Measurements from ENCODE around the gene ZNF235.

DNA sequence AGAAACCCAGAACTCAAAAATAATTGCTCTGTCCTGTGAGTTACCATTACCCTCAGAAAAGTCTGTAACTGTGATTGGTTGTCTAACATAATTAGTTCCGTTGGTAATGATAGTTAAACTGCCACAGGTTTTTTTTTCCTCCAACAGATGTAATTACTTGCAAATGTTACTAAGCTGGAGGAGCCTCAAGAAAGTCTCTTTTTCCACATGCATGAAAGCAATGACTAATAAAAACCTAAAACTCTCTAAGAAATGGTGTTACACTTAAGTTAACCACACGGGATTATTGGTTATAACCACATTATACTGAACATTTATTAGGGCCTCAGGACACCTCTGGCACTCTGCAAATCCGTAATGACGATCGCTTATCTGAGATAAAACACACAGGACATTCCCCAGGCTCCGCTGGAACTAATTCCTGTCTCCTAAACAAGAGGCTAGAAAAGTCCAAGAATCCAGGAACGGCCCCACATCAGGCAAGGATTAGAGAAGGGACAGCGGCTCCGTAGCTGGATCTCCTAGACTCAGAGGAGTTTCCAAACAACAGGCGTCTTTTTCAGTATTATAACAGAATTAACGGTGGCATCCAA is 753 bp downstream of the ZNF235 start:
- TF ChIP-seq, protein P1, sequence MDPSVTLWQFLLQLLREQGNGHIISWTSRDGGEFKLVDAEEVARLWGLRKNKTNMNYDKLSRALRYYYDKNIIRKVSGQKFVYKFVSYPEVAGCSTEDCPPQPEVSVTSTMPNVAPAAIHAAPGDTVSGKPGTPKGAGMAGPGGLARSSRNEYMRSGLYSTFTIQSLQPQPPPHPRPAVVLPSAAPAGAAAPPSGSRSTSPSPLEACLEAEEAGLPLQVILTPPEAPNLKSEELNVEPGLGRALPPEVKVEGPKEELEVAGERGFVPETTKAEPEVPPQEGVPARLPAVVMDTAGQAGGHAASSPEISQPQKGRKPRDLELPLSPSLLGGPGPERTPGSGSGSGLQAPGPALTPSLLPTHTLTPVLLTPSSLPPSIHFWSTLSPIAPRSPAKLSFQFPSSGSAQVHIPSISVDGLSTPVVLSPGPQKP (IDR thresholded peaks at IDR 0.05; ENCODE audit: low read depth, low read length), result no peak
- TF ChIP-seq CEBPB (IDR thresholded peaks at IDR 0.05) (no peak), POLR2A (IDR thresholded peaks at IDR 0.05; ENCODE audit: low read length) (no peak), PHF8 (IDR thresholded peaks at IDR 0.05; ENCODE audit: borderline replicate concordance, low read depth) (no peak), ZFP36 (IDR thresholded peaks at IDR 0.05; ENCODE audit: borderline replicate concordance, partially characterized antibody) (no peak), MAX (IDR thresholded peaks at IDR 0.05) (no peak), HOXA7 (CRISPR knock-in tag; IDR thresholded peaks at IDR 0.05) (no peak), ZC3H11A (IDR thresholded peaks at IDR 0.05) (no peak)
- TF ChIP-seq, protein P2, sequence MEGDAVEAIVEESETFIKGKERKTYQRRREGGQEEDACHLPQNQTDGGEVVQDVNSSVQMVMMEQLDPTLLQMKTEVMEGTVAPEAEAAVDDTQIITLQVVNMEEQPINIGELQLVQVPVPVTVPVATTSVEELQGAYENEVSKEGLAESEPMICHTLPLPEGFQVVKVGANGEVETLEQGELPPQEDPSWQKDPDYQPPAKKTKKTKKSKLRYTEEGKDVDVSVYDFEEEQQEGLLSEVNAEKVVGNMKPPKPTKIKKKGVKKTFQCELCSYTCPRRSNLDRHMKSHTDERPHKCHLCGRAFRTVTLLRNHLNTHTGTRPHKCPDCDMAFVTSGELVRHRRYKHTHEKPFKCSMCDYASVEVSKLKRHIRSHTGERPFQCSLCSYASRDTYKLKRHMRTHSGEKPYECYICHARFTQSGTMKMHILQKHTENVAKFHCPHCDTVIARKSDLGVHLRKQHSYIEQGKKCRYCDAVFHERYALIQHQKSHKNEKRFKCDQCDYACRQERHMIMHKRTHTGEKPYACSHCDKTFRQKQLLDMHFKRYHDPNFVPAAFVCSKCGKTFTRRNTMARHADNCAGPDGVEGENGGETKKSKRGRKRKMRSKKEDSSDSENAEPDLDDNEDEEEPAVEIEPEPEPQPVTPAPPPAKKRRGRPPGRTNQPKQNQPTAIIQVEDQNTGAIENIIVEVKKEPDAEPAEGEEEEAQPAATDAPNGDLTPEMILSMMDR (IDR thresholded peaks at IDR 0.05), result no peak
